HG03196 (cell line): Measurements from ENCODE around the gene SLC4A9.
A peak's percentile ranks its signal among the peaks of the same experiment; 100 is the strongest.

ENCODE experiments used
- ATAC-seq: cut with Tn5 transposase; IDR thresholded peaks from one replicate; pipeline ENCODE4 v1.9.1; 2021; ENCODE audit not compliant: unreplicated experiment

SLC4A9 gene

DNA sequence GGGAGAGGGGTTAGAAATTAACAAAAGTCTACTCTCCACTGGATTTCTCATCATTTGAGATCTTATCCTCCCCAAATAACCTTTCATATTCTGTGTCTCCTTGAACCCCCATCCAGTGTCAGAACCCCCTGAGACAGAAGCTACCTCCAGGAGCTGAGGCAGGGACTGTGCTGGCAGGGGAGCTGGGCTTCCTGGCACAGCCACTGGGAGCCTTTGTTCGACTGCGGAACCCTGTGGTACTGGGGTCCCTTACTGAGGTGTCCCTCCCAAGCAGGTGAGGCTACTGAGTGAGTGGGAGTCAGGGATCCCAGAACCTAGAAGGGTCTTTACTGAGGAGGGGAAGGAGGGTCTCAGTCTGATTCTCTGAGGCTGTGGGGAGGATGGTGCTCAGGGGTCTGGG, 1.9 kb downstream of the SLC4A9 start:
- no peak for ATAC-seq

- no peak for ATAC-seq
Observed at GRCh38 chr5:140362311-140362710, 2.3 kb downstream of the SLC4A9 start.

DNA sequence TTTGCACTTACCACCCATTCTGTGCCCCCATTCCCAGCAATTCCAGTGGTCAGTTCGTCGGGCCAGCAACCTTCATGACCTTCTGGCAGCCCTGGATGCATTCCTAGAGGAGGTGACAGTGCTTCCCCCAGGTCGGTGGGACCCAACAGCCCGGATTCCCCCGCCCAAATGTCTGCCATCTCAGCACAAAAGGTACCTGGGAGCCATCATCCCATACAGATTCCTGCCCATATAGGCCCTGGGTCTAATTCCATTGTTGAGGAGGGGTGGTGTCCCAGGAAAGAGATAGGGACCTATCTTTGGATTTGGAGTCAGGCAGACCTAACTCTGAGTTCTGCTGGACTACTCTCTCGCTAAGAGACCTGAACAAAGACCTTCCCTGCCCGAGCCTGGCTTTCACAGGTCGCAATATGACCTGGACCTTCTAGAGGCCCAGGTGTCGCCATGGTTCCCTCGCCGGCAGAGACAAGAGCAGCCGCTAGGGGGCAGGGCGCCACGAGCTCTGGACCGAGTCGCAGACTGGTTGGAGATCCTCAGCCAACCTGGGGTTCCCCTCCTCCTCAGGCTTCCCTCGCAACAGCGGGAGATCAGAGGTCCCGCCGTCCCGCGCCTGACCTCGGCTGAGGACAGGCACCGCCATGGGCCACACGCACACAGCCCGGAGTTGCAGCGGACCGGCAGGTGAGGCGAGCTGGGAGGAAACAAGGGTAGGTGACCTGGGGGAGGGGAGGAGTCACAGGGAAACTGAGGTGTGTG, 3.1 kb downstream of the SLC4A9 start:
- peak; percentile 66 for ATAC-seq

- no peak for ATAC-seq
Observed at GRCh38 chr5:140363631-140364471, 3.9 kb downstream of the SLC4A9 start.

- ATAC-seq, result no peak
Observed at GRCh38 chr5:140364472-140364765, 4.4 kb downstream of the SLC4A9 start.

GRCh38 chr5:140365282-140365681, 5.3 kb downstream of the SLC4A9 start:
- ATAC-seq, result no peak

DNA sequence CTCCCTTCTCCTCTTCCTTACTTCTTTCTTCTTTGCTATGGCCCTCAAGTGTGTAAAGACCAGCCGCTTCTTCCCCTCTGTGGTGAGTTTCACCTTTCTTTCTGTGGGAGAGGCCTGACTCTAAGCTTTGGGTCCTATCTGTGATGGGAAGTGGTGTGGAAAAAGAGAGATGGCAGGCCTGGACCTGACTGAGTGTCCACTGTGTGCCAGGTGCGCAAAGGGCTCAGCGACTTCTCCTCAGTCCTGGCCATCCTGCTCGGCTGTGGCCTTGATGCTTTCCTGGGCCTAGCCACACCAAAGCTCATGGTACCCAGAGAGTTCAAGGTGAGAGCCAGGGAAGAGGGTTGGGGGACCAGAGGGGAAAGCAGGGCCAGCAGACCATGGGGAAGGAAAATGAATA, 5.9 kb downstream of the SLC4A9 start:
- no peak for ATAC-seq

DNA sequence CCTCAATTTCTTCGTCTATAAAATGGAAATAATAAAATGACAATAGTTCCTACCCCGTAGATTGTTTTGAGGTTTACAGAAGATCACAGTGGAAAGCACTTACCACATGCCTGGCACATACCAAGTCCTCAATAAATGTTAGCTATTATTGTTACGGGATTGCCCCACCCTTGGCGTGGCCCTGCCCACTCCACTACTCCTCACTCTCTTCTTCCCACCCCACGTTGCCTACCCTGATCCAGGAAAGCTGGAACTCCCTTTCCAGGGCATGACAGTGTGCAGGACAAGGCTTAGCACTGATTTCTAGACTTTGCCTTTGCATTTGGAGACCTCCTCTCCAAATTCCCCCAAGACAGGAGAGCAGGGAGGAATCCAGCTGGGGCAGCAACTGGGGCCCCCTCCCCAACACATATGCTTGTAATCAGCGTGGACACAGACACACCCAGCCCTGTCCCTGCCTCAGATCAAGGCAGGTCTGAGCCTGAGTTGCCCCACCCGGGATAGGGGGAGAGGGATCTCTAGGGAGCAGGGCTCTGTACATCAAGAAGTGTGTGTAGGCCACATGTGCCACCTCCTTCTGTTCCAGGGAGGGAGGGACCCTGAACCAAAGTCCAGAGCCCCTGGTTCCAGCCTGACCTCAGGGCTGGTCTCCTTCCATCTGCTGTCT, 6.7 kb downstream of the SLC4A9 start:
- no peak for ATAC-seq

- ATAC-seq, result no peak
Observed at GRCh38 chr5:140367256-140368013, 7.4 kb downstream of the SLC4A9 start.

DNA sequence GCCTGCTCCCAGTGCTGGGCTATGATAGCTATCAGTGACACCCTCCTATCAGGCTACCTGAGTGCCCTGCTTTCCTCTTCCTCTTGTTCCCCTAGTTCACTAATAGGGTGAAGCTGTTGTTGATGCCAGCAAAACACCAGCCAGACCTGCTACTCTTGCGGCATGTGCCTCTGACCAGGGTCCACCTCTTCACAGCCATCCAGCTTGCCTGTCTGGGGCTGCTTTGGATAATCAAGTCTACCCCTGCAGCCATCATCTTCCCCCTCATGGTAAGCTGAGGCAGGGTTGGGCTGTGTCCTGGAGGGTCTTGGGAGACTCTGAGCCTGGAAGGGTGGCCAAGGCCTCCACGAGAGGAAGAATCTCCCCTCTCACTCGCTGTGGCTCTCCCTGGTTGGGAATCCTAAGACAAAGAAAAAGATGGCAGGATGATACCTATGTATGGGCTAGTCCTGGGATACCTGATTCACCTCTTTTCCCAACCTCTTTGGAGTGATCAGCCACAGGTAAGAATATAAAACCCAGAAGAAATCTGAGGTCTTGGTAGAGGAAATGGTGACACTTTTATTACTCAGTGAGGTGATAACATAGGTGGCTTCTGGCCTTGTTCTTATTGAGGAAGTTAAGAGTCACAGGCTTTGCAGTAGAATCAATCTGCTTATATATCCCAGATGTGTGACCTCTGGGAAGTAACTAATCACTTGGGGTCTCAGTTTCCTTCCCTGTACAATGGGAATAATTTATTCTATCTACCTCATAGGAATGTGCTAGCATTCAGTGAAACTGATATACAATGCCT, 11.6 kb downstream of the SLC4A9 start:
- ATAC-seq, result no peak

- no peak for ATAC-seq
Observed at GRCh38 chr5:140372971-140373487, 13.0 kb downstream of the SLC4A9 start.

GRCh38 chr5:140381351-140381750, 21.4 kb downstream of the SLC4A9 start:
- no peak for ATAC-seq

DNA sequence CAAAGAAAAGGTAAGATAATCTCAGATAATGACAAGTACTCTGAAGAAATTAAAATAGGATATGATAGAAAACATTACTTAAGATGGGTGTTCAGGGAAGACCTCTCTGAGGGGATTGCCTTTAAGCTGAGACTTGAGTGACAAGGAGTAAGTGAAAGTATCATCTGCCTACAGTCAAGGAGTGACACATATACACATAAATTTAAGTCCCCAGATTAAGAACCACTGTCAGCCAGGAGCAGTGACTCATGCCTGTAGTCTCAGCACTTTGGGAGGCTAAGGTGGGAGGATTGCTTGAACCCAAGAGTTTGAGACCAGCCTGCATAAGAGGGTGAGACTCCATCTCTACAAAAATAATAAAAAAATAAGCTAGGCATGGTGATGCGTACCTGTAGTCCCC, 22.0 kb downstream of the SLC4A9 start:
- no peak for ATAC-seq

GRCh38 chr5:140382866-140383265, 22.9 kb downstream of the SLC4A9 start:
- no peak for ATAC-seq

- no peak for ATAC-seq
Observed at GRCh38 chr5:140383300-140383699, 23.3 kb downstream of the SLC4A9 start.

- ATAC-seq, result no peak
Observed at GRCh38 chr5:140388052-140388451, 28.1 kb downstream of the SLC4A9 start.

DNA sequence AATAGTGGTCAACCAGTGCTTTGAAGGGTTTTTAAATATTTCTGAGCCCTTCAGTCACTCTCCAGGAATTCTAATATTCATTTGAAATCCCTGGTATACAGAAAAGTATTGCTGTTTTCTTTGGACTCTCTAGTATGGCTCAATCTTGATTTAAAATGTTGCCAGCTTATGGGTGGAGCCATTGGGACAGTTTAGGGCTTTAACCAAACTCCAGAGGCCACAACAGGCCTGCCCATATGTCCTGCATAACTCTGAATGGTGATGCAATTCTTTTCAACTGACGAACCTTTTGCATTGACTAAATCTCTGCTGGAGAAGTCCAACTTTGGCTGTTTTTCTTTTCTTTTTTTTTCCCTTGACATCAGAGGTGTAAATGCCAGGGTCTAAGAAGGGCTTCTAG, 31.3 kb downstream of the SLC4A9 start:
- no peak for ATAC-seq

DNA sequence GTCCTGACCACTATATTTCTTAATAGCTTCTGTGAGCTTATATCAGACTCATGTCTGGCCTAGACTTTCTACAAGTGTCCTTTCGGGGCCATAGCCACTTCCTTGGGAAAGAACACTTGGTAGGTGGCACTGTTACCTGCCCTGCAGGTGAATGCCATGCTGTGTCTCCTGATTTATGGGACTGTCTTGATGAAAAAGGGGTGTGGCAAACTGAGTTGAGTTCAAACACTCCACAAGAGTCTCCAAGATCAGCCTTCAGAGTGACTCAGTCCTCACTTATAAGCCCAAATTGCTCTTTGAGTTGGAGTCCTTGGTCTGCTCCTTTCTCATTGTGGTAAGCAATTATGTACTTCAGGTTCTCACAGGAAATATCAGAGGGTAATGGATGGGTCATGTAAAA, 31.7 kb downstream of the SLC4A9 start:
- no peak for ATAC-seq

DNA sequence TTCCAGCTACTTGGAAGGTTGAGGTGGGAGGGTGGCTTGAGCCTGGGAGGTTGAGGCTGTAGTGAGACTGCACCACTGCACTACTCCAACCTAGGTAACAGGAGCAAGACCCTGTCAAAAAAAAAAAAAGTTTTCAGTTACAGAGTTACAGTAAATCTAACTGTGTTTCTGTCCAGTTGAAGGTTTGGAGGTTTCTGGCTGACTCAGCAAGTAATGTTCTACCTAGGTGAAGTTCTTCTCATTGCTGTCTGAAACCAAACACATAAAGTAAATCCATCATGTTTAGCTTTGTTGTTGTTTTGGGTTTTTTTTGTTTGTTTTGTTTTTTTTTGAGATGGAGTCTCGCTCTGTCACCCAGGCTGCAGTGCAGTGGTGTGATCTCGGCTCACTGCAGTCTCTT, 33.7 kb downstream of the SLC4A9 start:
- no peak for ATAC-seq

- ATAC-seq, result no peak
Observed at GRCh38 chr5:140398379-140398811, 38.4 kb downstream of the SLC4A9 start.
